ENCODE results near the gene SPHK1.

The SPHK1 gene

GRCh38 chr17:76404256-76404655, 19.8 kb downstream of the SPHK1 start:
- intact Hi-C loops (cut with DNase I), result no loop called here
- peak in 3 of 10 donors; percentile 22 to 48 (median 22) for DNase-seq

- intact Hi-C loops (cut with DNase I), result loop anchor here (5.0 kb wide), 2 partner anchors 47 to 102 kb away; partner anchors contain the start of gene UBE2O
- peak in 4 of 10 donors; percentile 5 to 81 (median 75) for DNase-seq
Measured at GRCh38 chr17:76404976-76405563, 20.7 kb downstream of the SPHK1 start.

DNA sequence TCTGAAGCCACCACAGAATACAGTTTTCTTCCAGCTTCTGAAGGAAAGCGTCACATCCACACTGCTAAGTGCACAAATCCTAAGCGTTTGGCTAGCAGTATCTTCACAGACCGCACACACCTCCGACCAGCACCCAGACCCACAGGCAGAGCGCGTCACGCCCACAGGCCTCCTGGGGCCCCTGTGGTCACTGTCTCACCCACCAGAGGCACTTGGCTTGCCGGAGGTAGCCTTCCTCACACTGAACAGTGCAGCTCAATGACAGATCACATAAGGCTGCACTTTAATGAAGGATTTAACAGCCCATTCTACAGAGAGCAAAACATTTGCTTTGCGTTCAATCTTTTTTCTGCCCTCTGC, 21.2 kb downstream of the SPHK1 start:
- peak in 4 of 10 donors; percentile 2 to 70 (median 26) for DNase-seq
- intact Hi-C loops (cut with DNase I), result loop anchor here (5.0 kb wide), 2 partner anchors 47 to 102 kb away; partner anchors contain the start of gene UBE2O

DNA sequence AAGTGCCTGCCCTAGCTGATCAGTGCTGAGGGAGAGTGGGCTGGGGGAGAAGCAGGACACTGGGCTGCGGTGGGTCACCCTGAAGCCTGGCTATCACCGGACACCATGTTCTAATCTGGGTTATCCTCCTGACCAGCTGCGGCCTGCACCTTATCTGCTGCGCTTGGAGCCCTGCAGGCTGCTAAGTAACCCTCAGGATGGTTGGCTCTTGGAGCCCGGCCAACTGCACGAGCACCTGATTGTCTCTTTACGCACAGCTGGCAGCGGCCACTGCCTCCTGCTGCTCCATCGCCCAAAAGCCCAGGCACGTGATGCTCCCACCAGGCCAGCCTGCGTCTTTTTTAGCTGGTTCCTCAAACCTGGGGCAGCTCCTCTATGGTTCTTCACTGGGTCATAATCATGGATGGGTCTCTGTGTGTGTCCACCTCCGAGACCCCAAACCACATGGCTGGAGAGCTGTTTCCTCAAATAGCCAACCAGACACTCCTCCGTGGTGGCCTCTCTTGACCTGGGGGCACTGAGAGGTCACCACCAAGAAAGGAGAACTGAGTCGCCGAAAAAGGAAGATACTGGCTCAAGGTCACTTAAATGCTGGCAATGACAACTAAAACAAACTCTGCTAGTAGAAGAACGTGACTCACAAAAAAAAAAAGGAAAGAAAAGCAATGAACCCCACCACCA, 21.7 kb downstream of the SPHK1 start:
- intact Hi-C loops (cut with DNase I), result loop anchor here (5.0 kb wide), 2 partner anchors 46 to 101 kb away; partner anchors contain the start of gene UBE2O
- DNase-seq, result peak in 5 of 10 donors; percentile 33 to 89 (median 78)

DNA sequence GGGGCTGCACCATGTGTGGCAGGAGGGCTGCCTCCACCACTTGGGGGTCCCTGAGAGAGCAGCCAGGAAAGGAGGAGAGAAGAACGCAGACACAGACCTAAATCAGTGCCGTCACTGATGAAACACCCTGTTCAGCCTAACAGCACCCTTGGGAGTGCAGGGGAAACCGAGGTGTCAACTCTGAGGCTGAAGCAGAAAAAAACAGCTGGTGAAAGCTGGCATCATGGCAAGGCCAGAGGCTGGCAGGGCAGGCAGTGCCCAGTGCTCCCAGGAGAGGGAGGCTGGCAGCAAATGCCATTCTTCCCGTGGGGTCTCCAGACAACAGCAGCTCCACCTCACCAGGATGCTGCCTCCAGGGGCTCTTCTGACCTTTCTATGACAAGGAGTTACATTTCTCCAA, 23.1 kb downstream of the SPHK1 start:
- DNase-seq, result peak in 3 of 10 donors; percentile 17 to 79 (median 54)
- intact Hi-C loops (cut with DNase I), result loop anchor here (5.0 kb wide), 2 partner anchors 45 to 100 kb away; partner anchors contain the start of gene UBE2O

DNA sequence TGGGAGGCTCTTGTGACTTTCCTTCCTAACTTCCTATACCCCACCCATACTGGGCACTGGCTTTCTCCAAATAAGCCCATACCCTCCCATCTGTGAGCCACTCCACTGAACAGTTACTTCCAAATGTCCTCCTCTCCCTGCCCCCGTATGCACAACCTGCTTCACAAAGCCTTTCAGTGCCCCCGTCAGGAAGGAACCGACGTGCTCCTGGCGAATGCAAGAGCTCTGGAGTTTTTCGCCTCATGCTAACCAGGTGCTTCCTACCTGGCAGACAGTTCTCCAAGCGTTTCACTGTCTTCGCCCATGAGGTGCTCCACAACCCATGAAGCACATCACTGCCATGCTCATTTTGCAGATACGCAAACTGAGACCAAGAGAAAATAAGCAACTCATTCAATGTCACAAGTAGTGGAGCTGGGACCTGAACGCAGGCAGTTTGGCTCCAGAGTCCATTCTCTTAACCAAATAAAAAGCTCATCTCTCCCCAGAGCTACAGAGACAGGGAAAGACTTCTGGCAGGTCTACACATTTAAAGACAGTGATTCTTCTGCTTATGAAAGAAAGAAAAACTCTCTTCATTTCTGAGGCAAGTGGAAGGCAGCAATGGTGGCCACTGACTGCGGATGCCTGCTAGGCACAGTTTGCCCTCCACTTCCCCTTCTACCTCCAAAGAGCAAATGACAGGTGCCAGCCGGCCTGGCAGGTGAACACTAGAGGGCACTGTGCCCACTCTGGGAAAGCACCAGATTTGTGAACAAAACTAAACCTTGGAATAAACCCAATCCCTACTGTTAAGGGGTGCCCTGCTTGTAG, 23.8 kb downstream of the SPHK1 start:
- intact Hi-C loops (cut with DNase I), result loop anchor here (5.0 kb wide), 2 partner anchors 44 to 99 kb away; partner anchors contain the start of gene UBE2O
- DNase-seq, result peak in 6 of 10 donors; percentile 32 to 92 (median 75)

DNA sequence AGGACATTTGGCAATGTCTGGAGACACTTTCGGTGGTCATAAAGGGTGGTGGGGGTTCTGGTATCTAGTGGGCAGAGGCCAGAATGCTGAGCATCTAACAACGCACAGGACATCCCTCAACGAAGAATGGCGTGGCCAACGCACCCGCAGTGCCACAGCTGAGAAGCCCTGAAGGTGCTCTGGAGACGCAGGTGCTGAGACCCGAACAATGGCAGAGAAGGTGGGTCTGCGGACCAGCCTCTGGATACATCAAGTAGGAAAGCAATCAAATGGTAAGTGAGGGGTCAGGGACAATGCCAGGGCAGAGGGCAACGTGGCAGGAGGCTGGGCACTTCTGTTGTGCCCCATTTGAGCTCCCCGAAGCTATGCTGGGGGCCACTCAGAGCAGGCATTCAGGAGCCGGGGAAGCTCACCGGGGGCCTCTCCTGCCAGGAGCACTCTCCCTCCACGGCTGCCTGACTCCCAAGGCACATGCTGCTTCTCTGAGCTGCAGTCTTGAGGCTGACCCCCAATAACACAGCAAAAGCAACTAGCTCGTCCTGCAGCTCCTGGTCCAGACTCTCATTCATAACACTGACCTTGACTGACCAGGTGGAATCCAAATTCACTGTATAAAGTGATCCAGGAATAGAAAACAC, 26.0 kb downstream of the SPHK1 start:
- intact Hi-C loops (cut with DNase I), result no loop called here
- peak in 3 of 10 donors; percentile 33 to 53 (median 43) for DNase-seq

GRCh38 chr17:76411247-76411646, 26.8 kb downstream of the SPHK1 start:
- intact Hi-C loops (cut with DNase I), result no loop called here

DNA sequence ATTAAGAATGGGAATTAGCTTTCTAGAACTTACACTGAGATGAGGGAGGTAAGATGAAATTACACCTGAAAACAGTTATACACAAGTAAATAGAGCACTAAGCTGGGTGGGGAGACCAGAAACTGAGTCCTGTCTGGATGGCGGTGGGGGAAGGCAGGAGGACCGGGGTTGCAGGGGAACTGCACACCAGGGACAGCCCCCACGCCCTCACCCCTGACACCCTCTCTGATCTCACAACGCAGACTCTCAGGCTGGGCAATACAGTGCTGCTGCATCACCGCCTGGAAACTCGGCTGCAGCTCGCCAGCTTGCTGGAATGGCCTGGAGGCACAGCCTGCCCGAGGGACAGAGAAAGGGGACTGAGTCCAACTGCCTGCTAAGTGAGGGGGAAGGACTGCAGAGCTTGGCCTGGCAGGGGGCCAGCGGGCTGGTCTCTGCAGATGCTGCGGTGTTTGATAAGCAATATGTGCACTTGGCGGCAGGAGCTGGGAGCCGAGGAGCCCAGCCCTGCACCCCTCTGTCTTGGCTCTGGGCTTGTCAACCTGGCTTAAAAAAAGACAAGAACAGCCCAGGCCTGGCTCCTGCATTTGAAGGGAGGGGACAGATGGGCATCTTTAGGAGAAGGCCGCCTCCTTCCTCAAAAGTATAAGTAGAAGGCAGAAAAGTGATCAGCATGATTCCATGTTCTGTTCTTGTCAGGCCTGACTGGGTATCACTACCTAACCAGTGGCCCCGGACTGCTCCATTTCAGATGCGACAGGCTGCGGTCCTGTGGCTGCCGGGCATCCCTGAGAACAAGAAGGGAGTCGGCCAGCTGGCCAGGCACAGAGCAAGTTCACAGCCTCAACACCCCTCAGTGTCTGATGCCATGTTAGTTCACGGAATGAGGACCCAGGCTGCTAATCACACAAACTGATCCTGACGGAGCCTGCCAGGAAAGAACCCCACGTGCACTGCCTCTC, 30.2 kb downstream of the SPHK1 start:
- intact Hi-C loops (cut with DNase I), result no loop called here
- DNase-seq, result peak; percentile 40 to 97 (median 74)

More at GRCh38 chr17:76411247-76411646, 26.8 kb downstream of the SPHK1 start:
- peak in 3 of 10 donors; percentile 10 to 67 (median 17) for DNase-seq

DNA sequence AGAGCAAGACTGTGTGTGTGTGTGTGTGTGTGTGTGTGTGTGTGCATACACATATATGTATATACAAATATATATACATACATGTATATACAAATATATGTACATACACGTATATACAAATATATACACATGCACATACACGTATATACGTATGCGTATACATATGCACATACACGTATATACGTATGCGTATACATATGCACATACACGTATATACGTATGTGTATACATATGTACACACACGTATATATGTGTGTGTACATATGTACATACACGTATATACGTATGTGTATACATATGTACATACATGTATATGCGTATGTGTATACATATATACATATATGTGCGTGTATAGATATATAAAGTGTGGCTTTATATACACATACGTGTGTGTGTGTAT, 31.4 kb downstream of the SPHK1 start:
- intact Hi-C loops (cut with DNase I), result no loop called here
- DNase-seq, result no peak

GRCh38 chr17:76416457-76416856, 32.0 kb downstream of the SPHK1 start:
- intact Hi-C loops (cut with DNase I), result no loop called here
- peak in 2 of 10 donors; percentile 48 to 55 for DNase-seq

DNA sequence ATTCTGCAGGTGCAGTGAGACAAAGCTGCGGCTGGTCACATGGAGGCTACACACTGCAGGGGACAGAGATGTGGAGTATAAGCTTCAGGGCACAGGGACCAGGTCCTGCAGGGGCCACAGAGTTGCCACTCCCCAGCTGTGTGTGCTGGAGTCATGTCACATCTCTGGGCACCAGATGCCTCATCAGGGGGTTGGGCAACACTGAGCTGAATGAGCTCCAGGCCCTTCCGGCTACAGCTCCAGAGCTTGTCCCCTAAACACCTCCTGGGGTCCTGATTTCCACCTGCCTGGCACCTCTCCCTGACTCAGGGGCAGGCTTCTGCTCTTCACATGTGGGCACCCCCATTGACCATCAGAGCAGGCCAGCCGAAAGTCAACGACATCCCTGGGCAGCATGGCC, 32.5 kb downstream of the SPHK1 start:
- intact Hi-C loops (cut with DNase I), result no loop called here
- peak in 2 of 10 donors; percentile 73 to 85 for DNase-seq

DNA sequence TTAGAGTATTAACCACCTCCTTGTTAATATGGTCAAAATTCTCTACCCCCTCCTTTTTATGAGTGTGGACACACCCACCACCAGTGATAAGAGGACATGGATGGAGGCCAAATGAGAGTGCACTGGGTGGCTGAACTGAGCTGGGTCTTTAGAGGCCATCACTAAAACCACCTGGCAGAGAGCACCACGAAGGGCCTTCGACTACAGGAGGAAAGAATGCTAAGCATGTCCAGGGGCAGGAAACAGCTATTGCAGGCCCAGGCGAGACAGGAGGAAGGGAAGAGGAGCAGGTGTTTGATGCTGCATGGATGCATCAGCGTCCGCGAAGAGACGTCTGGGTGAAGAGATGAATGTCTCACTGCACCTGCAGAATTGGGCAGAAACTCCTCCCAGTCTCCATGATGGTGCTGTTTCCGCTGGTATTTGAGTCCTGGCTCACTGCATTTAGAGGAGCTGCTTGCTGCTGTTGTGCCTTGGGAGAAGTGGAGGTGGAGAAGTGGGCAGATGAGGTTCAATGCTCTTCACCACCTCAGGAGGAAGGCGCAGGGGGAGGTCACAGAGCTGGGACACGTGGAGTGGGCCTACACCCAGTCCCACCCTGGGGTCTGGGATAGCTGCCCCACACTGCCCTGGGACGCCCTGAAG, 33.2 kb downstream of the SPHK1 start:
- intact Hi-C loops (cut with DNase I), result no loop called here
- peak in 1 of 10 donors; percentile 60 for DNase-seq

DNA sequence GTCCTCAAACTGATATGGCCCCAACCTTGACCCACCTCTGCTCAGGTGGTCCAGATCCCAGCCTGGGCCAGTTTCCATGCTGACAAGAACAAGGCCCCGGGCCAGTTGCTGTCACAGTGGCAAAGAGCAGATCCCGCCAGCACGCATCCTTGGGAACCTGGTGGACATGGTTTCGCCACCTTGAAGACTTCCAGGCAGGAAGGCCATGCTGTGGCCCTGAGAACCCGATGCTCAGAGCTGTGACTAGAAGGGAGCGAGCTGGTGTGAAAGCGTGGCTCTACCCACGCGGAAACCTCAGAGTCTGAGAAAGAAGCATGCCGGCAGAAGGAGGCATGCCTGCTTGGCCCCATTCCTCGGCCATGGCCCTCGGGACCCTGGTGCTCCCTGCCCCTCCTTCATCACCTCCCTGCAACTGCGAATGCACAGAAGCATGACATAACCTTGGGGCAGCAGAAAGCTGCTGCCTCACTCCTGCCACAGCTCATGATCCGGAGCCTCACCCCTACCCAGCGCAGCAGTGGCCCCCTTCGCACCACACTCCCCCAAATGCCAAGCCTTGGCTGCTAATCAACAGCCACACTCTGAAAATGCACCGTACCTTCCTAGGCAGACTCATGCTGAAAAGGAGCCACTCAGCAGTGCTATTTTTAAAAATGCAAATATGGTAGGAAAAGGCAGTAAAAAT, 35.3 kb downstream of the SPHK1 start:
- peak in 2 of 10 donors; percentile 82 to 88 for DNase-seq
- intact Hi-C loops (cut with DNase I), result no loop called here

- DNase-seq, result peak in 2 of 10 donors; percentile 66 to 76
- intact Hi-C loops (cut with DNase I), result no loop called here
Measured at GRCh38 chr17:76420356-76421043, 36.1 kb downstream of the SPHK1 start.

DNA sequence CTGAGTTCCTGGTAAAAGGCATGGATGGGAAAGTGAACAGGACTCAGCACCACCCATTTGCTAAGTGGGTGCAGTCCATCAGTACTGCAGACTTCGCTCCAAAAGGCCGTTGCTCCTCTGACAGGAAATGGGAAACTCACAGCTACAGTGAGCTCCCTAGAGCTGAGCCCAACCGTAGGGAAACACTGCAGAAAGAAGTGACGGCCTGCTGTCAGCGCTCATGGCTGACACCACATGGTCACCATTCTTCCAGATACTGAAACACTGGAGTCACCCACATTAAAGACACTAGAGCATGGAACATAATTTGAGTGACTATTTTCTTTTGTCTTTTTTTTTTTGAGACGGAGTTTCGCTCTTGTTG, 36.6 kb downstream of the SPHK1 start:
- intact Hi-C loops (cut with DNase I), result no loop called here
- DNase-seq, result peak in 2 of 10 donors; percentile 69 to 90

DNA sequence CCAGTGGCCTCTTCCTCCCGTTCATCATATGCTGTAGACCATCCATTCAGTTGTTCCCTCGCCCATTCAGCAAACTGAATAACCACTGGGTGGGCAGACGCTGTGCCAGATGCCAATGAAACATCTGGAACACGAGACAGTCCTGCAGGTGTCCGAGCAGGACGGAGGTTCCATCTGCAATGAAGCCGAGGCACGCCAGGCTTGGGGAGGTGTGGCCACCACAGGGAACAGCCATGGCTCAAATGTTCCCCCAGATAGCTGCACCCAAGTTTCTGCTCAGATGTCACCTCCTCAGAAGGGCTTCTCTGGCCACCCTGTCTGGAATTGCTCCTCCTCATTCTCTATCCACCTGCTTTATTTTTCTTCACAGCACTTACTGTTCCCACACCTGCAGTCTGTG, 38.0 kb downstream of the SPHK1 start:
- DNase-seq, result peak in 1 of 10 donors; percentile 49
- intact Hi-C loops (cut with DNase I), result no loop called here

DNA sequence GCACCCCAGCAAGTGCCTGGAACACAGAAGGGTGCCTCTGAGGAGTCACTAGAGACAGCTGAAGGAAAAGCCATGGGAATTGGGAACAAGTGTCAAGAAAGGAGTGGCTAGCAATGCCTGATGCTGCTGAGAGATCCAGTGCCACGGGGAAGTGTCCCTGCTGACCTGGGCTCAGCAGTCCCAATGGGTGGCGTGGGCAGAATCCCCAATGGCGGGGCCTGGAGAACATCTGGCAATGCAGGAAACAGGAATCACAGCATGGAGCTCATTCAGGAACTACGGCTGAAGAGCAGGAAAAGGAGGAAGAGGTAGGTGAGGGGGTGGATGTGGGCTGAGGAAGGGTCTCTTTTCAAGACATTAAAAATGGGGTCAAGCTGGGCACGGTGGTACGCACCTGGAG, 38.5 kb downstream of the SPHK1 start:
- intact Hi-C loops (cut with DNase I), result no loop called here
- no peak for DNase-seq

Measured in posterior cingulate gyrus (tissue), 11 donors.